MCF 10A (cell line): ENCODE measurements around the gene LSP1. TPM values are rescaled to one million over a fixed set of nuclear protein-coding genes. Genes with fewer than 3 reads are reported as not detected.

ENCODE experiments used
- BruUV-seq: library from RNA; stranded (reverse); fragments of 400-500 nt; replicated peaks from 2 replicates; lab custom pipeline; 2021; lab: Mats Ljungman, UMichigan
- CTCF ChIA-PET: fragments of 300-600 bp; sonication (Branson Sonifier 250); formaldehyde crosslinking; extraction: SDS; loops from one replicate; lab custom pipeline; 2021; ENCODE audit warnings: antibody characterized with exemption, inconsistent platforms; lab: Yijun Ruan, JAX
- POLR2A ChIA-PET: fragments of 300-600, 350-650 bp; sonication (Branson Sonifier 250); formaldehyde crosslinking; extraction: SDS; loops from one replicate; lab custom pipeline; 2020; ENCODE audit warnings: antibody characterized with exemption, inconsistent platforms; lab: Yijun Ruan, JAX
- DNase-seq: peaks from one replicate; pipeline ENCODE4 v3.0.0-alpha.2; 2018; ENCODE audit not compliant: unreplicated experiment
- H3K27ac Mint-ChIP-seq: one replicate; pipeline ENCODE4 v1.8.0; 2022; ENCODE audit warnings: mild to moderate bottlenecking, low read depth, mixed read lengths; ENCODE audit not compliant: unreplicated experiment
- H3K27me3 Mint-ChIP-seq: one replicate; pipeline ENCODE4 v1.8.0; 2022; ENCODE audit warnings: mixed read lengths; ENCODE audit not compliant: insufficient read depth, unreplicated experiment
- H3K36me3 Mint-ChIP-seq: one replicate; pipeline ENCODE4 v1.8.0; 2022; ENCODE audit warnings: mild to moderate bottlenecking, moderate library complexity, mixed read lengths; ENCODE audit not compliant: insufficient read depth, unreplicated experiment
- H3K4me1 Mint-ChIP-seq: one replicate; pipeline ENCODE4 v1.8.0; 2022; ENCODE audit warnings: mixed read lengths; ENCODE audit not compliant: insufficient read depth, unreplicated experiment
- H3K4me3 Mint-ChIP-seq: one replicate; pipeline ENCODE4 v1.8.0; 2022; ENCODE audit warnings: mild to moderate bottlenecking, moderate library complexity, mixed read lengths; ENCODE audit not compliant: unreplicated experiment
- H3K9me3 Mint-ChIP-seq: one replicate; pipeline ENCODE4 v1.8.0; 2022; ENCODE audit warnings: mixed read lengths; ENCODE audit not compliant: unreplicated experiment
- CTCF ChIP-seq: fragments of 200-600 bp; IDR thresholded peaks from one replicate; pipeline ENCODE4 v1.8.0; 2022; ENCODE audit warnings: antibody characterized with exemption, mild to moderate bottlenecking; ENCODE audit not compliant: unreplicated experiment
- intact Hi-C: fragments of 100-400 bp; cut with micrococcal nuclease; formaldehyde crosslinking; loops from 2 replicates; pipeline ENCODE4 v1.14.1; 2022
- total RNA-seq: library from RNA; stranded (reverse); gene quantifications from 2 replicates; pipeline ENCODE4 v1.2.3, GENCODE V29; 2022

Gene LSP1
- total RNA-seq, 1 experiment from 2014 or later = 3.7 TPM

GRCh38 chr11:1822648-1823375 lies 30.1 kb upstream of the LSP1 start:
- no peaks in the 10 kb centered on the region for H3K36me3 Mint-ChIP-seq
- TF ChIP-seq CTCF = no peak
- peaks cover 13% of the 10 kb centered on the region for H3K9me3 Mint-ChIP-seq
- peaks cover 33% of the 10 kb centered on the region for H3K4me1 Mint-ChIP-seq
- no peak for DNase-seq
- H3K4me3 Mint-ChIP-seq = no peak overlapping the region
- POLR2A ChIA-PET = interaction anchor here (1.2 kb wide), 1 partner anchor 60 kb away, joined by 3 read pairs; no protein-coding TSS in a partner anchor
- H3K27me3 Mint-ChIP-seq = no peaks in the 10 kb centered on the region
- H3K27ac Mint-ChIP-seq = no peak overlapping the region
- no TSS peak for BruUV-seq
- CTCF ChIA-PET = interaction anchor here (0.7 to 1.6 kb wide), 3 partner anchors 10 to 53 kb away, joined by 3 to 8 read pairs (median 3); no protein-coding TSS in a partner anchor
- intact Hi-C loops = no loop called here

DNA sequence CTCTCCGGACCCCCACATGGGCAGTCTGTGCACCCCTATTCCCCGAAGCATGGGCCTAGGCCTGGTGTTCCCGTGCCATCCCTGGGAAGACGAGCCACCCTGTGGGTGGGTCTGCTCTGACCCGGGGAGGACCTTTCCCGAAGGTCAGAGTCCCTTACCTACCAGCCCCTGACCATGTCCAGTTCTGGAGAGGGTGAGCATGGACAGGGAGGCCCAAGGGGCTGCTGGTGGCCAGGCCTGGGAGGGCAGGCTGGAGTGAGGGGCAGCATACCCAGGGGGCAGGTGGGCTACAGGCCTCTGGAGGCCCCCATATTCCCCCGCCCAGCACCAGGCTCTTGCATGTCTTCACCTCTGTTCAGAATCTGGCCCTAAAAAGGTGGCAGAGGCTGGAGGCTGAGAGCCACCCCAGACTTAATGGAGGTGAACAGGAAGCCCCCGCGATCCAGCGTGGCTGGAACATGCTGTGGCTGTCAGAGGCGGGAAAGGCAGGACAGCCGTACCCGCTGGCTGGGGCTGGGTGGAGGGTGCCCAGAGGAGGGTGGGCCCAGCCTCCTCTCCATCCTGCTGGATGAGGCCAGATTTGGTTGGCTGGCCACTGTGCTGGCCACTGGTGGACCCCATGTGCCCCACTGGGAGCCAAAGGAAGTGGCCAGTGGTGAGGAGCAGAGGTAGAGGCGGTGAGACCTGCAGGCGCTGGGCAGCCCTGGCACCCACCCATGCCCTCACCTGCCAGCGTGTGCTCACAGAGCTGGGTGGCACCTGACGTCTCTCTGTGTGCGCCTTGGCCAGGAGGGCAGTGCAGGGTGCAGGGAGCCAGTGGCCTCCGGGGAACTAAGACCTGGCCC lies 29.3 kb upstream of the LSP1 start:
- Mint-ChIP-seq H3K27ac (no peak overlapping the region), H3K9me3 (peaks cover 13% of the 10 kb centered on the region), H3K4me3 (no peak overlapping the region), H3K4me1 (peaks cover 41% of the 10 kb centered on the region), H3K36me3 (no peaks in the 10 kb centered on the region), H3K27me3 (no peaks in the 10 kb centered on the region)
- ChIA-PET POLR2A (interaction anchor here (1.2 kb wide), 1 partner anchor 61 kb away, joined by 3 read pairs; no protein-coding TSS in a partner anchor), CTCF (interaction anchor here (0.7 to 1.7 kb wide), 4 partner anchors 10 to 52 kb away, joined by 3 to 12 read pairs (median 6); no protein-coding TSS in a partner anchor)
- BruUV-seq = no TSS peak
- no peak for DNase-seq
- intact Hi-C loops = no loop called here
- TF ChIP-seq CTCF = no peak

DNA sequence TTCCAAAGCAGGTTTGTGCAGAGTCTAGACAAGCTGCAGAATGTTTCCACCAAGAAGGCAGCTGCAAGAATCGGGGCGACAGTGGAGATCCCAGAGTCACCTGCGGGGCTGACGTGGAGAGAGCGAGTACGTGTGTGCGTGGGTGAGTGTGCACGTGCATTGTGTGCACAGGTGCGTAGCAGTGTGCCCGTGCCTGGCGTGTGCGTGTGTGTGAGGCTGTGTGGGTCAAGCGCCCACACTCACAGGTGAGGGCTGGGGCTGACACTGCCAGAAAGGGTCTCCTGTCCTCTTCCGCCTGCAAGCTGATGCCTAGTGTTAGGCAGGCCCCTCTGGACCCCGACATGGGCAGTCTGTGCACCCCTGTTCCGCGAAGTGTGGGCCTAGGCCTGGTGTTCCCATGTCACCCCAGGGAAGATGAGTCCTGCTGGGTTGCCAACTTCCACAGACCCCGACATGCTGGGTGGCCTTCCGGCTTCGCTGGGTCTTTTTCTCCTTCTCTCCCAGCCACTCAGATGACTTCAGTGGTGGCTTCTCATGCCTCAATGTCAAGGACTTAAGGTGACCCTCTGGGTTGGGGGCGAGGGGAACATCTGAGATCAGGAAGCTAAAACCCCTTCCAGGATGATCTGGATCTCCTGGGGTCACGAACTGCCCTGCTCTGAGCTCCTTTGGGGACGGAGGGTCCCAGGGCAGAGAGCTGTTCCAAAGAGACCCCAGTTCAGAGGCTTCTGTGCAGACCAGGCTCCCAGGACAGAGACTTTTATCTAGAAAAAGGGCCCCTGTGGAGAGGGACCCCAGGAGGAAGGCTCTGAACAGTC lies 28.5 kb upstream of the LSP1 start:
- DNase-seq = no peak
- H3K9me3 Mint-ChIP-seq = peaks cover 13% of the 10 kb centered on the region
- no peaks in the 10 kb centered on the region for H3K36me3 Mint-ChIP-seq
- CTCF ChIA-PET = interaction anchor here (0.6 to 1.7 kb wide), 2 partner anchors 9 to 131 kb away, joined by 3 to 12 read pairs; no protein-coding TSS in a partner anchor
- POLR2A ChIA-PET = no interaction called here
- no peak for TF ChIP-seq CTCF
- H3K4me1 Mint-ChIP-seq = peaks cover 50% of the 10 kb centered on the region
- H3K4me3 Mint-ChIP-seq = no peak overlapping the region
- BruUV-seq = no TSS peak
- no peak overlapping the region for H3K27ac Mint-ChIP-seq
- no peaks in the 10 kb centered on the region for H3K27me3 Mint-ChIP-seq
- intact Hi-C loops = loop anchor here (5.0 kb wide), 1 partner anchor 77 kb away; no protein-coding TSS in a partner anchor
